Neural cell (in vitro differentiated cells): ENCODE measurements around the gene PSPH.

Source experiments
- EP300 ChIP-seq: fragments of 450-650 bp; conservative IDR thresholded peaks from 2 replicates; pipeline ENCODE4 v1.6.1; 2014; ENCODE audit warnings: antibody characterized with exemption, mild to moderate bottlenecking, moderate library complexity; ENCODE audit not compliant: poor library complexity, severe bottlenecking
- EZH2 ChIP-seq: fragments of 200-600, 300-800 bp; shearing (Covaris generic), sonication (generic); IDR thresholded peaks from 2 replicates; pipeline ENCODE4 v1.6.1; 2014; ENCODE audit warnings: antibody characterized with exemption, low read length, borderline replicate concordance, mild to moderate bottlenecking; ENCODE audit not compliant: insufficient read depth, poor library complexity, severe bottlenecking
- POLR2AphosphoS5 ChIP-seq: IDR thresholded peaks from 2 replicates; pipeline ENCODE4 v1.6.1; 2012
- RAD21 ChIP-seq: fragments of 450-650 bp; conservative IDR thresholded peaks from 2 replicates; pipeline ENCODE4 v1.6.1; 2014; ENCODE audit warnings: antibody characterized with exemption, mild to moderate bottlenecking, moderate library complexity
- REST ChIP-seq: IDR thresholded peaks from 2 replicates; pipeline ENCODE4 v1.6.1; 2012; ENCODE audit warnings: borderline replicate concordance
- TAF1 ChIP-seq: IDR thresholded peaks from 2 replicates; pipeline ENCODE4 v1.6.1; 2012; ENCODE audit warnings: low read depth
- TF ChIP-seq, protein P1 (sequence below): fragments of 450-650 bp; IDR thresholded peaks from 2 replicates; pipeline ENCODE4 v1.5.1; 2014; ENCODE audit warnings: antibody characterized with exemption, mild to moderate bottlenecking, moderate library complexity; ENCODE audit not compliant: poor library complexity, severe bottlenecking

DNA sequence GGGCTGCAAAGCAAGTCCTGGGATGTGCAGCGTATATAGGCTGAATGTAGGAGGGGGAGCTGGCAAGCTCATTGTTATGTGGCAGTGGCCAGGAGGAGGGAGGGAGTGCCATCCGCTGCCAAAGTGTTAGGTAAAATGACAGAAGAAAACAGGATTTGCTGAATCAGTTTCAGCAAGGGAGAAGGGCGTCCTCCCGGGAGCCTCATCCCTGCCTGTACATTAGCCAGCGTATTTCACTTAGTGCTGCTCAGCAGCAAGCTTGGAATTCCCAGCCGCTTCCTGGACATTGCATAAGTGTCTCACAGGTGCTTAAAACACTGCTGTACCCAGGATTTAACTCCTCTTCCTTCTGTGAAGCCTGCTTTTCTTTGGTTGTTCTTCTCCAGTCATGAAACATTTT is 84.4 kb downstream of the PSPH start:
- TF ChIP-seq EZH2 (no peak), POLR2AphosphoS5 (no peak), EP300 (no peak), TAF1 (no peak), REST (no peak), RAD21 (no peak)
- TF ChIP-seq, protein P1, sequence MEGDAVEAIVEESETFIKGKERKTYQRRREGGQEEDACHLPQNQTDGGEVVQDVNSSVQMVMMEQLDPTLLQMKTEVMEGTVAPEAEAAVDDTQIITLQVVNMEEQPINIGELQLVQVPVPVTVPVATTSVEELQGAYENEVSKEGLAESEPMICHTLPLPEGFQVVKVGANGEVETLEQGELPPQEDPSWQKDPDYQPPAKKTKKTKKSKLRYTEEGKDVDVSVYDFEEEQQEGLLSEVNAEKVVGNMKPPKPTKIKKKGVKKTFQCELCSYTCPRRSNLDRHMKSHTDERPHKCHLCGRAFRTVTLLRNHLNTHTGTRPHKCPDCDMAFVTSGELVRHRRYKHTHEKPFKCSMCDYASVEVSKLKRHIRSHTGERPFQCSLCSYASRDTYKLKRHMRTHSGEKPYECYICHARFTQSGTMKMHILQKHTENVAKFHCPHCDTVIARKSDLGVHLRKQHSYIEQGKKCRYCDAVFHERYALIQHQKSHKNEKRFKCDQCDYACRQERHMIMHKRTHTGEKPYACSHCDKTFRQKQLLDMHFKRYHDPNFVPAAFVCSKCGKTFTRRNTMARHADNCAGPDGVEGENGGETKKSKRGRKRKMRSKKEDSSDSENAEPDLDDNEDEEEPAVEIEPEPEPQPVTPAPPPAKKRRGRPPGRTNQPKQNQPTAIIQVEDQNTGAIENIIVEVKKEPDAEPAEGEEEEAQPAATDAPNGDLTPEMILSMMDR, result no peak
